HepG2 (cell line): ENCODE results near the gene ADAMTS20. TPM values are rescaled to one million over a fixed set of nuclear protein-coding genes. Genes with fewer than 3 reads are reported as not detected.

Experiments used
- ATAC-seq: fragments of 200-7000 bp; cut with Tn5 transposase; 3 replicates; pipeline ENCODE4 v1.9.1; 2020; ENCODE audit warnings: mild to moderate bottlenecking, moderate library complexity
- BruUV-seq: library from RNA; stranded (reverse); fragments of 400-500 nt; replicated peaks from 2 replicates; lab custom pipeline; 2021; lab: Mats Ljungman, UMichigan
- CTCF ChIA-PET: fragments of 300-600 bp; formaldehyde crosslinking; extraction: SDS; loops from one replicate; lab custom pipeline; 2021; ENCODE audit warnings: low total read pairs, inconsistent platforms, low intra/inter-chr PET ratio; lab: Yijun Ruan, JAX
- POLR2A ChIA-PET: fragments of 350-600 bp; sonication (Branson Sonifier 250); formaldehyde crosslinking; loops from one replicate; lab custom pipeline; 2020; ENCODE audit warnings: antibody characterized with exemption, inconsistent platforms; lab: Yijun Ruan, JAX
- DNase-seq: peaks from one replicate; pipeline ENCODE4 v3.0.0-alpha.2; 2015; ENCODE audit warnings: low spot score
- FAIRE-seq: peaks from 3 replicates; lab custom pipeline; 2011; peaks lifted over from hg19 to GRCh38; lab: Jason Lieb, UNC
- H2AFZ ChIP-seq: one replicate; pipeline ENCODE4 v1.6.1; 2011; ENCODE audit warnings: low read length, inconsistent platforms
- H3K27ac ChIP-seq: fragments of 300-600 bp; 3 replicates; pipeline ENCODE4 v1.8.0; 2011; ENCODE audit warnings: mixed run types, mild to moderate bottlenecking, mixed read lengths, low read length, inconsistent platforms; ENCODE audit not compliant: insufficient read depth; ENCODE audit errors: extremely low read length
- H3K27me3 ChIP-seq, 2 experiments: fragments of 200-600 bp in 1 of 2; 2 replicates in 1 of 2; 3 replicates in 1 of 2; pipeline versions ENCODE4 v1.6.0 to v1.8.0; 2011; ENCODE audit warnings: low read length in 2 of 2, mild to moderate bottlenecking in 2 of 2, moderate library complexity in 2 of 2, inconsistent platforms in 1 of 2; ENCODE audit not compliant: insufficient read depth in 2 of 2, control insufficient read depth in 1 of 2
- H3K36me3 ChIP-seq, 2 experiments: fragments of 200-600 bp in 1 of 2; replicated peaks in 1 of 2; 2 replicates in 1 of 2; 3 replicates in 1 of 2; pipeline versions ENCODE4 v1.5.1 to v1.8.0; 2011; ENCODE audit warnings: low read length in 2 of 2, inconsistent platforms in 1 of 2; ENCODE audit not compliant: insufficient read depth in 2 of 2, control insufficient read depth in 1 of 2
- H3K4me1 ChIP-seq: 2 replicates; pipeline ENCODE4 v1.5.1; 2012; ENCODE audit warnings: low read length, inconsistent platforms; ENCODE audit not compliant: insufficient read depth
- H3K4me2 ChIP-seq: 2 replicates; pipeline ENCODE4 v1.6.0; 2011; ENCODE audit warnings: low read depth, low read length, inconsistent platforms
- H3K4me3 ChIP-seq, 3 experiments: fragments of 200-600 bp in 1 of 3; sonication (generic), shearing (Covaris generic) in 1 of 3; replicated peaks in 1 of 3; 2 replicates each; pipeline ENCODE4 v1.5.1; 2011 to 2016; ENCODE audit warnings: low read length in 3 of 3, inconsistent platforms in 2 of 3, low read depth in 2 of 3, mild to moderate bottlenecking in 2 of 3, control low read depth in 1 of 3, mixed read lengths in 1 of 3; ENCODE audit not compliant: insufficient read depth in 1 of 3
- H3K79me2 ChIP-seq: one replicate; pipeline ENCODE4 v1.6.1; 2011; ENCODE audit warnings: low read length, inconsistent platforms; ENCODE audit not compliant: insufficient read depth
- H3K9ac ChIP-seq: 2 replicates; pipeline ENCODE4 v1.6.0; 2011; ENCODE audit warnings: mild to moderate bottlenecking, low read depth, low read length, inconsistent platforms; ENCODE audit not compliant: insufficient read depth
- H3K9me3 ChIP-seq: 2 replicates; pipeline ENCODE4 v1.5.1; 2012; ENCODE audit warnings: mild to moderate bottlenecking, low read length
- H4K20me1 ChIP-seq: 2 replicates; pipeline ENCODE4 v1.6.0; 2011; ENCODE audit warnings: inconsistent platforms, mild to moderate bottlenecking, low read length, moderate library complexity; ENCODE audit not compliant: insufficient read depth
- LCORL ChIP-seq, 2 experiments: fragments of 450-650 bp in 1 of 2; sonication (generic) in 1 of 2; formaldehyde crosslinking in 1 of 2; IDR thresholded peaks; 2 replicates each; pipeline versions ENCODE4 v1.5.0 to v1.6.1; 2017 to 2020; ENCODE audit warnings: antibody characterized with exemption in 1 of 2, missing genetic modification reagents in 1 of 2
- SMC3 ChIP-seq: IDR thresholded peaks from 2 replicates; pipeline ENCODE4 v1.6.1; 2011; ENCODE audit warnings: low read length, improper control_type of control experiment
- ZBTB1 ChIP-seq: sonication (generic); formaldehyde crosslinking; IDR thresholded peaks from 2 replicates; pipeline ENCODE4 v1.4.0; 2020; ENCODE audit warnings: missing genetic modification reagents, borderline replicate concordance
- WGBS: methylation state at CpG from one replicate; pipeline ENCODE4 v1.1.6; 2017; ENCODE audit warnings: low lambda C conversion rate; 5-methylcytosine and 5-hydroxymethylcytosine counted together
- in situ Hi-C: cut with HindIII; loops from 2 replicates; pipeline ENCODE4 v1.10.0; 2017; ENCODE audit warnings: low pct_unique_long_range_greater_than_20kb; ENCODE audit not compliant: extremely low pct_ligation_motif_present
- intact Hi-C: fragments of 100-400 bp; cut with micrococcal nuclease; formaldehyde crosslinking; loops from one replicate; pipeline ENCODE4 v1.10.0; 2022; ENCODE audit not compliant: unreplicated experiment
- polyA plus RNA-seq, 8 experiments: library from polyadenylated mRNA; depleted of rRNA in 3 of 8; stranded (reverse) in 7 of 8; unstranded in 1 of 8; fragments of >200 nt; fragmentation: Illumina TruSeq in 4 of 8; extraction: Trizol in 4 of 8; gene quantifications; 2 replicates each; pipeline versions ENCODE4 v1.2.1 to v1.2.3, GENCODE V29; 2011 to 2016; ENCODE audit warnings: low read depth in 4 of 8, missing spikeins in 1 of 8, mixed read lengths in 1 of 8; ENCODE audit not compliant: insufficient read depth in 1 of 8
- total RNA-seq, 5 experiments: library from RNA; depleted of rRNA; stranded (reverse); fragments of >200 nt; fragmentation: Illumina TruSeq; extraction: Trizol; gene quantifications; 2 replicates each; pipeline ENCODE4 v1.2.3, GENCODE V29; 2016; ENCODE audit warnings: low read depth in 1 of 5
- TF ChIP-seq, protein P1 (sequence below): sonication (generic); formaldehyde crosslinking; IDR thresholded peaks from 2 replicates; pipeline ENCODE4 v1.9.0; 2021; ENCODE audit warnings: missing genetic modification reagents, borderline replicate concordance
- TF ChIP-seq, protein P2 (sequence below): sonication (generic); formaldehyde crosslinking; IDR thresholded peaks from 2 replicates; pipeline ENCODE4 v1.5.0; 2020; ENCODE audit warnings: mild to moderate bottlenecking, missing genetic modification reagents, moderate library complexity

Gene ADAMTS20
- total and polyA plus RNA-seq, 2 of the 13 experiments (the other 11 are each of a cell fraction or from before 2014, with no cell fraction given), result not detected

DNA sequence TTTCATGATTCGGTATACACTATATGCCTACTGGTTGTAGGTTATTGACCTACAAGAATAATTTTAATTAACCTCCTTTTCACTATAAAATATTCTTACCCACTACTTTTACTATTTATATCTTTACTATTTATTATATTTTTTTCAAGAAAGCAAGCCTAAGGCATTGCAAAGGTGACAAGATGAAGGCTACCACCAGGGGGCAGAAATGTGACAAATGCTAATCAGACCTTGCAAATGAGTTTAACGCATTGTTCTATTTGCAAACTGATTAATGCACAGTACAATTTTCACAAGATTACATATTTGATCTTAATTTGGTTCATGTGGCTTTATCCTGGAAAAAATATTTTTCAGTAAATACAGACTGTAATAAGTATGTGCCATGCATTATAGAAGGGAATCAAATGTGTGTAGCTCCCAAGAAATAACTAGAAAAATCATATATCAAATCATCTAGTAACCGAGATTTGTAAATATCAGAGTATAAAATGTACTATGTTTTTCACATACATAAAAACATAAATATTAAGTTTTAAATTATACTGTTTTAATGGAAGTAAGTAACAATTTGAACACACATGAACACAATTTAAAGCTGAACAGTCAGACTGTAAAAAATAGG, 107.0 kb downstream of the ADAMTS20 start:
- Histone ChIP-seq H3K27ac (no peak overlapping the region), H4K20me1 (no peaks in the 10 kb centered on the region), H3K9me3 (no peaks in the 10 kb centered on the region), H3K4me1 (no peaks in the 10 kb centered on the region), H3K9ac (no peak overlapping the region), H3K27me3 (no peaks in the 10 kb centered on the region), H3K4me3 (no peak overlapping the region), H2AFZ (no peak overlapping the region), H3K4me2 (no peak overlapping the region), H3K36me3 (no peaks in the 10 kb centered on the region), H3K79me2 (no peaks in the 10 kb centered on the region)
- WGBS, result 21% methylated on average over 3 of the region's 3 CpGs
- intact Hi-C loops (loop anchor here (2.0 kb wide), 2 partner anchors 284 to 438 kb away; no protein-coding TSS in a partner anchor), in situ Hi-C loops (no loop called here)
- no TSS peak for BruUV-seq
- ChIA-PET CTCF (interaction anchor here (1.1 to 1.6 kb wide), 2 partner anchors 283 to 437 kb away, joined by 6 to 8 read pairs; no protein-coding TSS in a partner anchor), POLR2A (no interaction called here)
- FAIRE-seq (peak; percentile 4), ATAC-seq (no peak; the same call in 2 of the 3 replicates), DNase-seq (peak; percentile 39)
- TF ChIP-seq, protein P1, sequence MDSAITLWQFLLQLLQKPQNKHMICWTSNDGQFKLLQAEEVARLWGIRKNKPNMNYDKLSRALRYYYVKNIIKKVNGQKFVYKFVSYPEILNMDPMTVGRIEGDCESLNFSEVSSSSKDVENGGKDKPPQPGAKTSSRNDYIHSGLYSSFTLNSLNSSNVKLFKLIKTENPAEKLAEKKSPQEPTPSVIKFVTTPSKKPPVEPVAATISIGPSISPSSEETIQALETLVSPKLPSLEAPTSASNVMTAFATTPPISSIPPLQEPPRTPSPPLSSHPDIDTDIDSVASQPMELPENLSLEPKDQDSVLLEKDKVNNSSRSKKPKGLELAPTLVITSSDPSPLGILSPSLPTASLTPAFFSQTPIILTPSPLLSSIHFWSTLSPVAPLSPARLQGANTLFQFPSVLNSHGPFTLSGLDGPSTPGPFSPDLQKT (CRISPR knock-in tag), result no peak
- TF ChIP-seq SMC3, result peak; percentile 36; the same call in 1 of the 2 replicates
- TF ChIP-seq, protein P2, sequence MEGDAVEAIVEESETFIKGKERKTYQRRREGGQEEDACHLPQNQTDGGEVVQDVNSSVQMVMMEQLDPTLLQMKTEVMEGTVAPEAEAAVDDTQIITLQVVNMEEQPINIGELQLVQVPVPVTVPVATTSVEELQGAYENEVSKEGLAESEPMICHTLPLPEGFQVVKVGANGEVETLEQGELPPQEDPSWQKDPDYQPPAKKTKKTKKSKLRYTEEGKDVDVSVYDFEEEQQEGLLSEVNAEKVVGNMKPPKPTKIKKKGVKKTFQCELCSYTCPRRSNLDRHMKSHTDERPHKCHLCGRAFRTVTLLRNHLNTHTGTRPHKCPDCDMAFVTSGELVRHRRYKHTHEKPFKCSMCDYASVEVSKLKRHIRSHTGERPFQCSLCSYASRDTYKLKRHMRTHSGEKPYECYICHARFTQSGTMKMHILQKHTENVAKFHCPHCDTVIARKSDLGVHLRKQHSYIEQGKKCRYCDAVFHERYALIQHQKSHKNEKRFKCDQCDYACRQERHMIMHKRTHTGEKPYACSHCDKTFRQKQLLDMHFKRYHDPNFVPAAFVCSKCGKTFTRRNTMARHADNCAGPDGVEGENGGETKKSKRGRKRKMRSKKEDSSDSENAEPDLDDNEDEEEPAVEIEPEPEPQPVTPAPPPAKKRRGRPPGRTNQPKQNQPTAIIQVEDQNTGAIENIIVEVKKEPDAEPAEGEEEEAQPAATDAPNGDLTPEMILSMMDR (CRISPR knock-in tag), result peak; percentile 54

DNA sequence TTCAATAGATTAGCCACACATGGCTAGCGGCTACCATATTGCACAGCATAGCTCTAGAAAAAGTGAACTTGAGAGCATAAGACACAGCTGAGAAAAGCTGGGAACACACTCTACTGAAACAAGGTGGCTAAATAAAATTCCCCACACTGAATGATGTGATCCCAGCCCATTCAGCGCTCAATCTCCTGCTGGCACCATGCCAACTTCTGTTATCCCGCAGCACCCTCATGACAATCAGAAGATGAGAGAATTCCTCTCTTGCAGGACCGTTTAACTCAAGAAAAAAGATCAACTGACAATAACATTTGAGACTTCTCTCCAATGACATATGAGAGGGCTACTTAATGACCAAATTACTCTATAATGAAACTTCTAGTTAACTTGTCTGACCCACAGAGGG, 115.4 kb downstream of the ADAMTS20 start:
- ChIA-PET CTCF (no interaction called here), POLR2A (no interaction called here)
- H2AFZ ChIP-seq, result no peak overlapping the region
- in situ Hi-C loops (no loop called here), intact Hi-C loops (no loop called here)
- no peak for ATAC-seq
- H3K27ac ChIP-seq, result no peak overlapping the region
- no peak for DNase-seq
- peak; percentile 91 for TF ChIP-seq LCORL (IDR thresholded peaks at IDR 0.05)
- TF ChIP-seq LCORL (CRISPR knock-in tag; IDR thresholded peaks at IDR 0.05), result no peak
- no peak for TF ChIP-seq ZBTB1 (CRISPR knock-in tag)
- H3K4me3 ChIP-seq, result no peak overlapping the region
- H3K4me2 ChIP-seq, result no peak overlapping the region
- no peaks in the 10 kb centered on the region for H4K20me1 ChIP-seq
- WGBS, result 21% methylated on average over 4 of the region's 4 CpGs
- H3K36me3 ChIP-seq, result no peaks in the 10 kb centered on the region
- H3K9me3 ChIP-seq, result no peaks in the 10 kb centered on the region
- H3K27me3 ChIP-seq, result no peaks in the 10 kb centered on the region
- BruUV-seq, result no TSS peak
- no peaks in the 10 kb centered on the region for H3K4me1 ChIP-seq
- H3K79me2 ChIP-seq, result no peaks in the 10 kb centered on the region
- no peak for FAIRE-seq
- no peak overlapping the region for H3K9ac ChIP-seq
